OCI-LY7 (cell line): Measurements from ENCODE around the gene IFRD2. TPM values are rescaled to one million over a fixed set of nuclear protein-coding genes. Genes with fewer than 3 reads are reported as not detected.

Experiments used
- BruUV-seq: library from RNA; stranded (reverse); fragments of 400-500 nt; replicated peaks from 2 replicates; lab custom pipeline; 2021; lab: Mats Ljungman, UMichigan
- CTCF ChIA-PET: fragments of 300-600 bp; sonication (Branson Sonifier 250); formaldehyde crosslinking; loops from one replicate; lab custom pipeline; 2022; ENCODE audit warnings: antibody characterized with exemption; ENCODE audit not compliant: unreplicated experiment; lab: Charles Lee
- POLR2A ChIA-PET: fragments of 300-600 bp; sonication (Branson Sonifier 250); formaldehyde crosslinking; loops from one replicate; lab custom pipeline; 2022; ENCODE audit warnings: antibody characterized with exemption; lab: Charles Lee
- DNase-seq: peaks from one replicate; pipeline ENCODE4 v3.0.0-alpha.2; 2015; ENCODE audit warnings: low spot score
- H2AFZ ChIP-seq: fragments of 200-600 bp; sonication (generic), shearing (Covaris generic); 2 replicates; pipeline ENCODE4 v1.6.1; 2014; ENCODE audit warnings: mild to moderate bottlenecking, antibody characterized with exemption, low read length, moderate library complexity
- H3K27ac ChIP-seq: fragments of 200-600 bp; sonication (generic); 2 replicates; pipeline ENCODE4 v1.5.1; 2014; ENCODE audit warnings: mixed run types, low read depth, mild to moderate bottlenecking, moderate library complexity, low read length, inconsistent platforms; ENCODE audit not compliant: poor library complexity, severe bottlenecking
- H3K36me3 ChIP-seq: fragments of 200-600 bp; sonication (generic); 2 replicates; pipeline ENCODE4 v1.6.1; 2014; ENCODE audit warnings: mild to moderate bottlenecking, antibody characterized with exemption, low read length, moderate library complexity, mixed read lengths; ENCODE audit not compliant: insufficient read depth
- H3K4me1 ChIP-seq: fragments of 200-600 bp; sonication (generic); 2 replicates; pipeline ENCODE4 v1.5.1; 2014; ENCODE audit warnings: mild to moderate bottlenecking, low read length; ENCODE audit not compliant: insufficient read depth, poor library complexity, severe bottlenecking
- H3K4me2 ChIP-seq: fragments of 200-600 bp; sonication (generic); 2 replicates; pipeline ENCODE4 v1.6.1; 2014; ENCODE audit warnings: mild to moderate bottlenecking, low read length
- H3K4me3 ChIP-seq: fragments of 200-600 bp; sonication (generic); 2 replicates; pipeline ENCODE4 v1.5.1; 2014; ENCODE audit warnings: mild to moderate bottlenecking, low read depth, low read length; ENCODE audit not compliant: poor library complexity, severe bottlenecking
- H3K79me2 ChIP-seq: fragments of 200-600 bp; sonication (generic); 2 replicates; pipeline ENCODE4 v1.6.1; 2016; ENCODE audit warnings: low read depth, mild to moderate bottlenecking, low read length, moderate library complexity, mixed read lengths; ENCODE audit not compliant: insufficient read depth
- H3K9me2 ChIP-seq: fragments of 200-600 bp; sonication (generic); 2 replicates; pipeline ENCODE4 v1.6.1; 2016; ENCODE audit warnings: mild to moderate bottlenecking, low read length, mixed read lengths; ENCODE audit not compliant: insufficient read depth
- H3K9me3 ChIP-seq: fragments of 200-600 bp; sonication (generic); 2 replicates; pipeline ENCODE4 v1.6.1; 2014; ENCODE audit warnings: mild to moderate bottlenecking, mixed run types, low read length, mixed read lengths
- H4K20me1 ChIP-seq: fragments of 200-600 bp; sonication (generic); 2 replicates; pipeline ENCODE4 v1.6.1; 2014; ENCODE audit warnings: mild to moderate bottlenecking, antibody characterized with exemption, low read length, moderate library complexity, mixed read lengths; ENCODE audit not compliant: insufficient read depth
- CTCF ChIP-seq: fragments of 200-600 bp; sonication (generic); conservative IDR thresholded peaks from 2 replicates; pipeline ENCODE4 v1.5.1; 2014; ENCODE audit warnings: mild to moderate bottlenecking, antibody characterized with exemption, low read length, moderate library complexity, mixed read lengths
- EZH2phosphoT487 ChIP-seq: fragments of 200-600 bp; sonication (generic); IDR thresholded peaks from 2 replicates; pipeline ENCODE4 v1.6.1; 2018; ENCODE audit warnings: low read depth, borderline replicate concordance, mild to moderate bottlenecking, mixed run types, antibody characterized with exemption, low read length, moderate library complexity, mixed read lengths
- intact Hi-C: fragments of 100-400 bp; cut with micrococcal nuclease; formaldehyde crosslinking; loops from one replicate; pipeline ENCODE4 v1.10.0; 2022; ENCODE audit not compliant: unreplicated experiment
- total RNA-seq, 2 experiments: library from RNA; depleted of rRNA in 1 of 2; stranded (reverse); fragments of >200 nt in 1 of 2; shearing (Covaris generic) in 1 of 2; gene quantifications; 2 replicates each; pipeline ENCODE4 v1.2.3, GENCODE V29; 2014 to 2022

IFRD2 gene
- total RNA-seq, 2 experiments from 2014 or later: 93.3 to 95.5 TPM

GRCh38 chr3:50258979-50259378 lies 33.2 kb downstream of the IFRD2 start:
- TF ChIP-seq EZH2phosphoT487 (no peak), CTCF (no peak)
- Histone ChIP-seq H3K4me1 (peaks cover 4% of the 10 kb centered on the region), H3K4me2 (no peak overlapping the region), H4K20me1 (no peaks in the 10 kb centered on the region), H3K27ac (no peak overlapping the region), H3K4me3 (no peak overlapping the region), H3K36me3 (peaks cover 52% of the 10 kb centered on the region), H3K9me3 (no peaks in the 10 kb centered on the region), H2AFZ (no peak overlapping the region), H3K79me2 (no peaks in the 10 kb centered on the region), H3K9me2 (no peaks in the 10 kb centered on the region)
- POLR2A ChIA-PET: interaction anchor here (0.6 kb wide), 1 partner anchor 23 kb away, joined by 3 read pairs; the partner anchor contains the start of gene GNAI2
- BruUV-seq: no TSS peak
- intact Hi-C loops: no loop called here
- no peak for DNase-seq
- CTCF ChIA-PET: interaction anchor here (0.6 to 1.9 kb wide), 2 partner anchors 12 to 67 kb away, joined by 3 to 6 read pairs; no protein-coding TSS in a partner anchor

- intact Hi-C loops: no loop called here
- Histone ChIP-seq H2AFZ (no peak overlapping the region), H3K36me3 (peaks cover 58% of the 10 kb centered on the region), H3K27ac (no peak overlapping the region), H3K4me1 (peaks cover 4% of the 10 kb centered on the region), H3K4me3 (no peak overlapping the region), H3K9me2 (no peaks in the 10 kb centered on the region), H3K9me3 (no peaks in the 10 kb centered on the region), H4K20me1 (no peaks in the 10 kb centered on the region), H3K4me2 (no peak overlapping the region), H3K79me2 (no peaks in the 10 kb centered on the region)
- ChIA-PET POLR2A (no interaction called here), CTCF (no interaction called here)
- TF ChIP-seq CTCF (no peak), EZH2phosphoT487 (no peak)
- BruUV-seq: no TSS peak
- DNase-seq: no peak
Measured at GRCh38 chr3:50258029-50258680, 34.1 kb downstream of the IFRD2 start.
